Prostate gland (tissue), 2 donors: ENCODE results near the gene STING1.
"Not testable (repeated sequence)": the region's sequence is repeated elsewhere in the genome, so short reads cannot be mapped to it uniquely, and the experiment has no call there.

Experiments used
- CTCF ChIP-seq, 4 experiments: fragments of 200-600 bp in 2 of 4; fragments of 450-650 bp in 2 of 4; sonication (generic) in 2 of 4; IDR thresholded peaks; 1 replicate in 3 of 4; 2 replicates in 1 of 4; pipeline ENCODE4 v1.5.1; 2016 to 2019; ENCODE audit warnings: antibody characterized with exemption in 4 of 4, mild to moderate bottlenecking in 2 of 4, moderate library complexity in 2 of 4
- POLR2A ChIP-seq: fragments of 450-650 bp; IDR thresholded peaks from one replicate; pipeline ENCODE4 v1.6.1; 2016; ENCODE audit warnings: antibody characterized with exemption, mild to moderate bottlenecking

DNA sequence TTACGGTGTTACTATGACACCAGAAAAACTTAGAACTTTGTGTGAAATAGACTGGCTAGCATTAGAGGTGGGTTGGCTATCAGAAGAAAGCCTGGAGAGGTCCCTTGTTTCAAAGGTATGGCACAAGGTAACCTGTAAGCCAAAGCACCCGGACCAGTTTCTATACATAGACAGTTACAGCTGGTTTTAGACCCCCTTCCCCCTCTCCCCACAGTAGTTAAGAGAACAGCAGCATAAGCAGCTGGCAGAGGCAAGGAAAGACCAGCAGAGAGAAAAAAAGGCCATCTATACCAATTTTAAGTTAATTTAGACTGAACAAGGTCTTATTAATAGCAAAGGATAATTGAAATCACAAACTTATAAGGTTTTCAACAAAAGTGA lies 44.5 kb upstream of the STING1 start:
- TF ChIP-seq CTCF (IDR thresholded peaks at IDR 0.05); POLR2A: not testable (repeated sequence)
